GOT3 (cell line): Measurements from ENCODE around the gene TRAPPC2L.

Source experiments
- DNase-seq: peaks from one replicate; lab custom pipeline; 2025; ENCODE audit warnings: mixed read lengths; lab: John Stamatoyannopoulos, UW

TRAPPC2L gene

GRCh38 chr16:88839745-88840599, 17.0 kb upstream of the TRAPPC2L start:
- no peak for DNase-seq

DNA sequence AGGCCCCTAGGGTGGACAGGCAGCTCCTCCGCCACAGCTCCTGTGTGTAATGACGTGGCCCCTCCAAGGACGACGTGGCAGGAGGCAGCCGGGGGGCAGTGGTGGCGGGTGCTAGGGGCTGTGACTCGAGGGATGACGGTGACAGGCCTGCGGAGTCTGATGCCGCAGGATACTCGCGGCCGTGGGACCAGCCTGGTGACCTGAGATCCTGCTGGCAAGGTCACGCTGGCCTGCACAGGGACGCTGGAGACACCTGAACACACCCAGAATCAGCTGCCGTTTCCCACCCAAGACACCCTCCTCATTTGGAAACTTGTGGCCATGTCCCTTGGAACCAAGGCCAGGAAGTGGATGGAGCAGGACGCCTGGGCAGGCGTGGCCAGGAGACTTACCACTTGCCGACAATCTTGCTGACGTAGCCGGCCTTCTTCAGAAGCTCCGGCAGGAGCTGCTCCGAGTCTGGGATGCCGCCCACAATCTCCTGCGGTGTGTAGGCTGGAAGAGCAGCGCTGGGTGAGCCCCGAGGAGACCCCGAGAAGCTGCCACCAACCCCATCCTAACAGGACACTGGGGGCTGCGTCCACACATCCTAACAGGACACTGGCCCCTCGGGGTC, 16.2 kb upstream of the TRAPPC2L start:
- no peak for DNase-seq

DNA sequence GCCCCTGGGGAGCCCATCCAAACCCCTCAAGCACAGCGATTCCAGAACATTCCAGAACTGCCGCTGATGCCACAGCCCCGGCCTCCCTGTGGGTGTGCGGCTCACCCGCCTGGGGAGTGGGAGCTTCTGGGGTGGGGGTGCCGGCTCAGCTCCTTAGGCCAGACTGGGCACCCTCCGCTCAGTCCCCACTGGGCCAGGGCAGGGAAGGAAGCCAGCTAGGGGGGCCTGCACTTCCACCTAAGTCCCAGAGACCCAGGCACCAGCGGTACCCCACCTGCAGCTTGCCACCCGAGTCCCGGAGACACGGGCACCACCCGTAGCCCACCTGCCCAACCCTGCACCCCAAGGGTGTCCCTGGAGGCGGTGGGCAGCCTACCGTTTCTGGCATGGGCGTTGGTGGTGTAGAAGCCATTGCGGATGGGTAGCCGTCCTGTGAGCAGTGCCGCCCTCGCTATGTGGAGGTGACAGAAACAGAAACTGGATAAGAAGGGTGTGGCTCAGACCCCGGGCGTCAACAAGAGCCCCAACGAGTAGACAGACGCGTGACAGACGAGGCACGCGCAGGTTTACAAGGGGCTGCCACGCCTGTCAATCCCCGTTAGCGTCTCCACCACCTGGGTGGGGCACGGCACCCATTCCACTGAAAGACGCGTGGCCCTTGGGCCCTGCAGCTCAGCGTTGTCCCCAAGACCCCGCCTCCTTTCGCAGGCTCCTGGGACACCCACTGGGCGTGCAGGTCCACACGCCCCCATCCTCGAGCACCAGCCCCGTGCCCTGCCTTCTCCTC, 15.2 kb upstream of the TRAPPC2L start:
- no peak for DNase-seq

- no peak for DNase-seq
These were observed 14.6 kb upstream of the TRAPPC2L start for GRCh38 chr16:88842308-88842756.

- no peak for DNase-seq
These were observed 14.1 kb upstream of the TRAPPC2L start for GRCh38 chr16:88842806-88843205.

- DNase-seq = no peak
These were observed 13.7 kb upstream of the TRAPPC2L start for GRCh38 chr16:88843256-88843655.

DNA sequence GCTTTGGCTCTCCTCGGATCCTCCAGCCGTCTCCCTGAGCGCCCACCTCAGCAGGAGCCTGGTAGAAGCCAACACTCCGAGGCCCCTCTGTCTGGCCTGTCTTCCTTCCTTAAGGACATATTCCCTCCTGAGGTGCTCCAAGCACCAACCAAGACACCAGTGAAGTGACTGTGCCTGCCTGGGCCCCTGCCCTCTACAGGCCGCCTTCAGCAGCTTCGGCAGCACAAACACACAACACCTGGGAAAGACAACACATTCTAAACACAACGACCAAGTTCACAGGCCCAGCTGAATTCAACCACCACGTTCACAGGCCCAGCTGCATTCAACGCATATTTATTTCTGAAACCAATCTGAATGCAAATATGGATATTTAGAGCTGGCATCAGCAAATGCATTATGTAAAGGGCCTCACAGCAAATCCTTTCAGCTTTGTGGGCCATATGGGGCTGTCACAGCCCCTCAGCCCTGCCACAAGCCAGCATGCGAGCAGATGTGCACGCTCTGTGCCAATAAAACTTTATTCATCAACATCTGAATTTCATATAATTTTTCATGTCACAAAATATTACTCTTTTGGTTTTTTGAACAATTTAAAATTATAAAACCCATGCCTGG, 12.4 kb upstream of the TRAPPC2L start:
- no peak for DNase-seq

DNA sequence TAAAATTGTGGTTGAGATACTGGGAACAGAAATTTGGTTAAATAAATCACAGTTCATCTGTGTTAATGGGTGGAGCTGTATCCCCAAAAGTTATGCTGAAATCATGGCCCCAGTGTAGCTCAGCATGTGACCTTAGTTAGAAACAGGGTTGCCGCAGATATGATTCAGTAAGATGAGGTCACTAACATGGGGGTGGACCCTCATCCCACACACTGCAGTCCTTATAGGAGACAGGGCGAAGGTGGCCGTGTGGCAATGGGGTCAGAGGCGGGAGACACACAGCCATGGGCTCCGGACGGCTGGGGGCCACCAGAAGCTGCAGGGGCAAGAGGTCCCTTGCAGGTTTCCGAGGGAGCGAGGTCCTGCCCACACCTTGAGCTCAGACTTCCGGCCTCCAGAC, 10.8 kb upstream of the TRAPPC2L start:
- DNase-seq = no peak

- DNase-seq = no peak
These were observed 9.3 kb upstream of the TRAPPC2L start for GRCh38 chr16:88847654-88848053.

GRCh38 chr16:88848557-88848956, 8.4 kb upstream of the TRAPPC2L start:
- no peak for DNase-seq

- DNase-seq = no peak
These were observed 6.3 kb upstream of the TRAPPC2L start for GRCh38 chr16:88850531-88851199.

DNA sequence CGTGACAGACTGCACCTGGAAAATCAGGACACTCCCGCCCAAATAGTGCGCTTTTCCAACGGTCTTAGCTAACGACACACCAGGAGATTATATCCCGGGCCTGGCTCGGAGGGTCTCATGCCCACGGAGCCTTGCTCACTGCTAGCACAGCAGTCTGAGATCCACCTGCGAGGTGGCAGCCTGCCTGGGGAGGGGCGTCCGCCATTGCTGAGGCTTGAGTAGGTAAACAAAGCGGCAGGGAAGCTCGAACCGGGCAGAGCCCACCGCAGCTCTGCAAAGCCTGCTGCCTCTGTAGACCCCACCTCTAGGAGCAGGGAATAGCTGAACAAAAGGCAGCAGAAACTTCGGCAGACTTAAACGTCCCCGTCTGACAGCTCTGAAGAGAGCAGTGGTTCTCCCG, 5.3 kb upstream of the TRAPPC2L start:
- no peak for DNase-seq

DNA sequence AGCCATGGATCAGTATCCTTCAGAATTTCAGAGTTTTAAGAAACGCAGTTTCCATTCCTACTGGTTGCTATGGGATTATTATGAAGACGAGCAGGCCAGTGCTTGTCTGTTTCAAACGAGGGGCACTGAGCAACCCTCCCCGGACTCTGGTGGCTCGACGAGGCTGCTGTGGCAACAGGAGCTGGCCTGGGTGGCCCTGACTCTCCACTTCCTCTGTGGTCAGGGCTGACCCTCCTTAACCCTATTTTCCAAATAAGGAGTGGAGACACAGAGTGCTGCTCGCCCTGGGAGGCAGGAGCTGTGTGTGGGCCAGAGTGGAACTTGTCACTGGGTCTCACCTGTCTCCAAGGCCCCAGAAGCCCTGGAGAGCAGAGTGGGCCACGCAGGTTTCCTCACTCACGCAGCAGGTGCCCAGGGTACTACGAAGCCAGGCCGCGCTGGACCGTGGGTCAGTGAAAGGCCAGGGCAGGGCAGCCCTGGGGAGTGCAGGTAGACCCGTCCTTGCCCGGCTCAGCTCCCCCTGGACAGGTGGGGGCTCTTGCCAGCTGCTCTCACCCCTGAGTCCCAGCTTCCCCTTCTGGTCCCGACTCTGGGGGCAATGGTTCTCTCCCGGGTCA, 3.5 kb upstream of the TRAPPC2L start:
- no peak for DNase-seq

DNA sequence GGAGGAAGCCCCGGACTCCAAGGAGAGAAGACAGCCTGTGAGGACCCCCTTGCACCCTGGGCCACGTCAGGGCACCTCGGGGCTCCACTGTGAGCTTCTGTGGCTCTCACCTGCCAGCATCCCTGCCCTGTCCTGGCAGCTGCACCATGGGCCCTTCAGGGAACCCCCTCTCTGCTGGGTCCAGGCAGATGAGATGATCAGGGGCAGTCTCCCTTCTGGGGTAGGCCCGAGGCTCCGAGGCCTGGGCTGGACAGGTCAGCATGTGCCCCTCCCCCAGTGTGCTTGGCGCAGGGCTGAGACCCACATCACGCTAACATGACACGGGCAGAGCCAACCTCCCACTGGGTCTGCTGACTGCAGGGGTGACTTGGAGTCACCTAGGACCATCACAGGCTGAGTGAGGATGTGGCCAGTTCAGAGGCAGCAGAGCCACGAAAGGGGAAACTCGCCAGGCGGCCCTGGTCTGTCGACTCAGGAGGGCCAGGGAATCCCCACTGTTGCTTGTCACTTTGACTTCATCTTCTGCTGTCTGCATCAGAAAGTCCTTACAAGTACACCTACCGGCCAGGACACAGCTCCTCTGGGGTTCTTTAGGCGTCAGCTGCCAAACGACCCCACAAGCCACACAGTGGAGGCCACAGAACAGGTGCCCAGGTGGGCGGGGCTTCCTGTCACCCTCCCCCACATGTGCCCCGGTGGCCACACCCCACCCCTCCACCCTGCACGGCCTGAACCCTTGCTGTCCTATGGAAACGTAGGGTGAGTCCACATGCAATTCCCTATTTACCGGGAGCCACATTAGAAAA, 2.4 kb upstream of the TRAPPC2L start:
- DNase-seq = no peak

- no peak for DNase-seq
These were observed 1.8 kb upstream of the TRAPPC2L start for GRCh38 chr16:88855176-88855575.

GRCh38 chr16:88855736-88856121, 1.2 kb upstream of the TRAPPC2L start:
- no peak for DNase-seq

GRCh38 chr16:88856122-88856827, 652 bp upstream of the TRAPPC2L start:
- no peak for DNase-seq

DNA sequence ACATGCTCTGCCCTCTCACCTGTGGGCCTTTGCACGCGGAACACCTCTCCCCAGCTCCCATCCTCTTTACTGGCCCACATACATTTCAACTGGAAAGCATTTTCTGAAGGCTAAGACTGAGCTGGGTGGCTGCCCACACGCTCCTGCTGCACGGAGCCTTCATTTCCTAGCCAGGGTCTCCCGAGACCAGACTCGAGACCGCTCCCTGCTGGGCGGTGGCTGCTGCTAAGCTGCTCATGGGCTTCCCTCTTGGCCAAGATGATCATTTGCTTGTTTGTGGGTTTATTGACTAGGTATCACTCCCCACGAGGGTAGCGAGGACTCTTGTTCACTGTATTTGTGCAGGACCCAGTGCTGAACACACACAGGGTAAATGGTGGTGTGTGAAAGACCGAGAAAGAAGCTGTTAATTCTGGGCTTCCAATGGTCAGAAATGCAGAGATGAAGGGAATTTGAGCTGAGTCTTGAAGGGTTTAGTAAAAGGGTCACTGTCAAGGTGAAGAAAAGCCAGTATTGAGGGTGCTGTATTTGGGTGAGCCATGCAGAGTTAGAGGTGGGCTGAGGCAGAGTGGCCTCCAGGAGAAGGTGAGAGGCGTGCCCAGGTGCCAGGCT, 907 bp downstream of the TRAPPC2L start:
- no peak for DNase-seq

DNA sequence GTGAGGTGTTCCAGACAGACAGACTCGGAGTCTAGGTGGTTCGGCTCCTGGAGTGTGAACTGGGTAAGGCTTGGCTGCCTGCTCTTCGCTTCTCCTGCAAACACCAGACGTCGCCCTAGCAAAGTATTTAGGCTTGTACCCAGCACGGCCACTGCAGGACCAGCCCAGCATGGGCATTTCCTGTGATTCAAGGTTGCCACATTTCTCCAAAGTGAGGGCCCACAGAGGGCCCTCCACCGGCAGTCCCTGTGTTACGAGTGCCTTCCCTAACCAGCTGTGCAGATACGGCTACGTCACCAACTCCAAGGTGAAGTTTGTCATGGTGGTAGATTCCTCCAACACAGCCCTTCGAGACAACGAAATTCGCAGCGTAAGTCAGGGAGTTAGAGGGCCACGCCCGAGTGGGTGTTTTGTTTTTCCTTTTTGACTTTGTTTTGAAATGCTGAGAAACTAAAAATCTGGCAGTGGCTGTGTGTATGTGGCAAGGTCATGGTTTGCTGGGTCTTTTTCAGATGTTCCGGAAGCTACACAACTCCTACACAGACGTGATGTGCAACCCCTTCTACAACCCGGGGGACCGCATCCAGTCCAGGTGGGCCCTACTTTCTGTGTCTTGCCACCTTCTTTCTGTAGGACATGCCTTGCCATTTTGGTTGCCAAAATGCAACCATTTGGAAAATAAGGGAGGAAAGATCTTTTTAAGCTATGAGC, 2.6 kb downstream of the TRAPPC2L start:
- no peak for DNase-seq
